Liver (tissue), 9 donors: ENCODE results near the gene BTNL9. TPM values are rescaled to one million over a fixed set of nuclear protein-coding genes. Genes with fewer than 3 reads are reported as not detected.

Experiments used
- DNase-seq: peaks from one replicate; pipeline ENCODE4 v3.0.0-alpha.2; 2017; ENCODE audit warnings: low spot score
- H3K27ac ChIP-seq, 2 donors: one replicate each; pipeline ENCODE4 v1.7.0; 2013; ENCODE audit warnings: inconsistent platforms in 2 of 2, low read length in 2 of 2, control low read depth in 1 of 2, low read depth in 1 of 2, mild to moderate bottlenecking in 1 of 2
- H3K27me3 ChIP-seq, 4 donors: one replicate each; pipeline versions ENCODE4 v1.6.1 to v1.7.0; 2013; ENCODE audit warnings: low read length in 3 of 4, inconsistent platforms in 1 of 4, mild to moderate bottlenecking in 1 of 4, moderate library complexity in 1 of 4; ENCODE audit not compliant: control insufficient read depth in 4 of 4, insufficient read depth in 4 of 4
- H3K36me3 ChIP-seq, 4 donors: one replicate each; pipeline versions ENCODE4 v1.6.1 to v1.7.0; 2013; ENCODE audit warnings: low read length in 3 of 4, mild to moderate bottlenecking in 3 of 4, low read depth in 1 of 4, moderate library complexity in 1 of 4; ENCODE audit not compliant: control insufficient read depth in 4 of 4, insufficient read depth in 3 of 4
- H3K4me1 ChIP-seq, 4 donors: one replicate each; pipeline versions ENCODE4 v1.6.1 to v1.7.0; 2013; ENCODE audit warnings: low read length in 3 of 4, mild to moderate bottlenecking in 3 of 4, moderate library complexity in 1 of 4; ENCODE audit not compliant: control insufficient read depth in 4 of 4, insufficient read depth in 4 of 4
- H3K4me3 ChIP-seq, 3 donors: one replicate each; pipeline versions ENCODE4 v1.6.1 to v1.7.0; 2013; ENCODE audit warnings: low read length in 3 of 3, control low read depth in 1 of 3, low read depth in 1 of 3, mild to moderate bottlenecking in 1 of 3
- H3K9ac ChIP-seq, 2 donors: one replicate each; pipeline ENCODE4 v1.7.0; 2013; ENCODE audit warnings: low read length in 2 of 2, mild to moderate bottlenecking in 2 of 2, moderate library complexity in 2 of 2, control low read depth in 1 of 2, low read depth in 1 of 2
- H3K9me3 ChIP-seq, 4 donors: one replicate each; pipeline versions ENCODE4 v1.6.1 to v1.7.0; 2013; ENCODE audit warnings: low read length in 3 of 4; ENCODE audit not compliant: control insufficient read depth in 4 of 4
- ATF3 ChIP-seq: IDR thresholded peaks from 2 replicates; pipeline ENCODE4 v1.6.1; 2016; ENCODE audit warnings: antibody characterized with exemption
- CTCF ChIP-seq: fragments of 150-350 bp; IDR thresholded peaks from 2 replicates; pipeline ENCODE4 v1.5.1; 2017; ENCODE audit warnings: improper control_type of control experiment, low read depth, low read length; ENCODE audit not compliant: missing input control
- FOXA1 ChIP-seq: IDR thresholded peaks from 2 replicates; pipeline ENCODE4 v1.6.1; 2016; ENCODE audit warnings: antibody characterized with exemption
- HNF4A ChIP-seq, 2 donors: conservative IDR thresholded peaks; 2 replicates each; pipeline ENCODE4 v1.6.1; 2016; ENCODE audit warnings: antibody characterized with exemption in 2 of 2, mild to moderate bottlenecking in 2 of 2
- JUND ChIP-seq, 2 donors: IDR thresholded peaks; 2 replicates each; pipeline ENCODE4 v1.6.1; 2016; ENCODE audit warnings: antibody characterized with exemption in 2 of 2
- MAX ChIP-seq: IDR thresholded peaks from 2 replicates; pipeline ENCODE4 v1.6.1; 2016; ENCODE audit warnings: antibody characterized with exemption
- NR2F2 ChIP-seq: IDR thresholded peaks from 2 replicates; pipeline ENCODE4 v1.6.1; 2016; ENCODE audit warnings: antibody characterized with exemption
- RAD21 ChIP-seq, 2 donors: IDR thresholded peaks; 2 replicates each; pipeline ENCODE4 v1.6.1; 2016; ENCODE audit warnings: antibody characterized with exemption in 2 of 2, mild to moderate bottlenecking in 2 of 2
- RXRA ChIP-seq, 2 donors: IDR thresholded peaks; 2 replicates each; pipeline ENCODE4 v1.6.1; 2017 to 2018; ENCODE audit warnings: antibody characterized with exemption in 2 of 2, mild to moderate bottlenecking in 1 of 2
- SP1 ChIP-seq: IDR thresholded peaks from 2 replicates; pipeline ENCODE4 v1.6.1; 2018; ENCODE audit warnings: antibody characterized with exemption, mild to moderate bottlenecking
- TAF1 ChIP-seq: conservative IDR thresholded peaks from 2 replicates; pipeline ENCODE4 v1.6.1; 2016; ENCODE audit warnings: antibody characterized with exemption, mild to moderate bottlenecking
- YY1 ChIP-seq: IDR thresholded peaks from 2 replicates; pipeline ENCODE4 v1.6.1; 2016; ENCODE audit warnings: antibody characterized with exemption, mild to moderate bottlenecking
- ZBTB33 ChIP-seq: IDR thresholded peaks from 2 replicates; pipeline ENCODE4 v1.6.1; 2016; ENCODE audit warnings: antibody characterized with exemption
- WGBS: extraction: QIAGEN DNeasy Blood & Tissue Kit; methylation state at CpG from one replicate; pipeline ENCODE4 v1.1.7; 2013; 5-methylcytosine and 5-hydroxymethylcytosine counted together
- polyA plus RNA-seq, 2 donors: library from polyadenylated mRNA; stranded (reverse) in 1 of 2; unstranded in 1 of 2; fragments of 200-250 nt in 1 of 2; fragments of >200 nt in 1 of 2; fragmentation: Nextera tagmentation in 1 of 2; extraction: Ambion mirVana in 1 of 2; gene quantifications; one replicate each; pipeline versions ENCODE4 v1.2.1 to v1.2.3, GENCODE V29; 2013 to 2015
- total RNA-seq, 2 donors: library from RNA; depleted of rRNA; stranded (reverse); fragments of >200 nt; gene quantifications; one replicate each; pipeline ENCODE4 v1.2.3, GENCODE V29; 2014
- donor health status: healthy.
- donor health status: healthy.
- donor health status: healthy.
- donor health status: healthy.
- donor health status: healthy.

BTNL9 gene
- total and polyA plus RNA-seq, 4 donors, result 1.4 to 12.0 (median 4.7) TPM

GRCh38 chr5:181063514-181063913, 23.4 kb downstream of the BTNL9 start:
- Histone ChIP-seq H3K36me3 (no peaks in the 10 kb centered on the region), H3K9me3 (no peaks in the 10 kb centered on the region), H3K4me3 (no peak overlapping the region), H3K27ac (no peak overlapping the region), H3K27me3 (peaks cover 0 to 19% (median 4%) of the 10 kb centered on the region in 4 donors), H3K9ac (no peak overlapping the region), H3K4me1 (peaks cover 0 to 6% (median 0%) of the 10 kb centered on the region in 4 donors)
- WGBS, result 88% methylated on average over 8 of the region's 8 CpGs
- no peak for TF ChIP-seq NR2F2
- TF ChIP-seq TAF1, result no peak
- TF ChIP-seq JUND (IDR thresholded peaks at IDR 0.05), result no peak
- no peak for TF ChIP-seq HNF4A (conservative IDR thresholded peaks at IDR 0.05)
- DNase-seq, result no peak

GRCh38 chr5:181064987-181065386, 24.9 kb downstream of the BTNL9 start:
- 80% methylated on average over 7 of the region's 7 CpGs for WGBS

More at GRCh38 chr5:181064987-181065386, 24.9 kb downstream of the BTNL9 start:
- H3K27ac ChIP-seq, result no peak overlapping the region
- peaks cover 0 to 5% (median under 1%) of the 10 kb centered on the region in 4 donors for H3K9me3 ChIP-seq
- no peak overlapping the region for H3K4me3 ChIP-seq
- no peaks in the 10 kb centered on the region for H3K4me1 ChIP-seq
- DNase-seq, result no peak
- peaks cover 0 to 16% (median 4%) of the 10 kb centered on the region in 4 donors for H3K27me3 ChIP-seq
- H3K9ac ChIP-seq, result no peak overlapping the region
- no peaks in the 10 kb centered on the region for H3K36me3 ChIP-seq
- TF ChIP-seq YY1, result no peak
- TF ChIP-seq RAD21 (IDR thresholded peaks at IDR 0.05), result no peak
- no peak for TF ChIP-seq MAX
- TF ChIP-seq CTCF, result no peak
- TF ChIP-seq NR2F2, result no peak
- TF ChIP-seq HNF4A (conservative IDR thresholded peaks at IDR 0.05), result no peak
- no peak for TF ChIP-seq RXRA (IDR thresholded peaks at IDR 0.05)
- TF ChIP-seq TAF1, result no peak
- no peak for TF ChIP-seq ATF3
- no peak for TF ChIP-seq FOXA1
- no peak for TF ChIP-seq ZBTB33
- no peak for TF ChIP-seq SP1
